ENCODE measurements around the gene TLX3. TPM values are rescaled to one million over a fixed set of nuclear protein-coding genes. Genes with fewer than 3 reads are reported as not detected.
A peak's percentile ranks its signal among the peaks of the same experiment; 100 is the strongest.
"Not testable (repeated sequence)": the region's sequence is repeated elsewhere in the genome, so short reads cannot be mapped to it uniquely, and the experiment has no call there.

The TLX3 gene
- total RNA-seq, 1 donor, result not detected

DNA sequence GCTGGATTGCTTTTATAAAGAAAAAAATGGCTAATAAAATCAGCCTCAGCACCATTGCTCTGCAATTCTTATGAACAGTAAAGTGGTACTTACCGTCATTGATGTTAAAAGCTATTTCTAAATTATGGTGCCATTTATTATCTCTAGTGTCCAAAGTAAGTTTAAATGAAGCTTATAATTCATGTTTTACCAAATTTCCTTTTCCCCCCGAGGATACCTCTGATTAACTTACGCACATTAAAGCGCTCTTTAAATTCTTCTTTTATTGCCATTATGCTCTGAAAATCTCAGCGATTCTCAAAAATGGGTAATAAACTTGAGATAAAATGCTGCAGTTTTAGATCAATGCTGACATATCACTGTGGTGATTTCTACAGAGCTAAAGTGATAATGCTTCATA, 13.5 kb downstream of the TLX3 start:
- no peak for DNase-seq (ENCODE audit: low read depth in 2 of 3, low spot score in 2 of 3)

DNA sequence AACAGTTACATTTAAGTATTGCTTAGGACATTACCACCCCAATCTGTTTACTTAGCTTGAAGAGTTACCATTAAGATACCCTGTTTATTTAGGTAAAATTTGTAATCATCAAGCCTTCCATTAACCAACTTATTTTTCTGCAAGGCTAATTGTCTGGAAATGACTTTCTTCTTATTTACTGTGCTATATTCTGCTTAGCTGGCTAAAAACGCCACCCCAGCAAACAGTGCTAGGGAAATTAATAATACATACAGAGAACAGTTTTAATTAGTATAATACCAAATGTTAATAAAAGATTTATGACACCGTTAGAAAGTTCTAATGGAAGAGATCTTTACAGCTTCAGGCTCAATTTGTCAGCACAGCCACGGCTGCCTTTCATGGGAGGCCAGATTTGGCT, 14.0 kb downstream of the TLX3 start:
- DNase-seq (ENCODE audit: low read depth in 2 of 3, low spot score in 2 of 3), result no peak

GRCh38 chr5:171323806-171324632, 15.0 kb downstream of the TLX3 start:
- DNase-seq (ENCODE audit: low read depth in 2 of 3, low spot score in 2 of 3), result no peak

DNA sequence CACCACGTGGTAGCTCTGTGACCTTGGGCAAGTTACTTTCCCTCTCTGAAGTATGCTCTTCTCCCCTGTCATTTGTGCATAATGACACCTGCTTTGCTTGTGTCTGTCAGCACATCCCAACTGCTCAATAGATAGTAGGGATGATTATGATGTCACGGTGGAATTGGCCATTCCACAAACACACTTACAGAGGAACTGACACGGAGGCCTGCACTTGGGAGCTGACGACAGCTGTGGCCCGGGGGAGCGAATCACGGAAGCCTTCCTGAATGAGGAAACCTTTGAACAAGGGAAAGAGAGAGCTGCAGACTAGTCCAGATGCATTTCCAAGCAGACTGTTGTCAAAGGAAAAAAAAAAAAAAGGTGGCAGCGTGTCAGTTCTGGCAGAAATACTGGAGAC, 21.0 kb downstream of the TLX3 start:
- no peak for DNase-seq (ENCODE audit: low read depth in 2 of 3, low spot score in 2 of 3)

DNA sequence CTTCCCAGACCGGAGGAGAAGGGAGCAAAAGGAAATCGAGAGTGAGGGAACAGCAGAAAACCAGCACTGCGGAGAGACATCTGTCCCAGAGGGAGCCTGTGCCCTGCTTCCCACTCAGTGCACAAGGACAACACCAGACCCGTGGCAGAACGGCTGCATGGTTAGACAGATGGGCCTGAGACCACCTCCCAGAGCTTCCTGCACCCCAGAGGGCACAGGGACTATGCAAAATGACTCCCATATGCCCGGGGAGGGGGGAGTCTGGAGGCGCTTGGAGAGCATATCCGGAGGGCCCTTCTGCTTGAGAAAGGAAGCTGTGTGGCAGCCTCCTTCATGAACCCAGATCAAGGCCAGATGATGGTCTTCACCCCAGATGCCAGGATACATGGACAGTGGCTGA, 26.6 kb downstream of the TLX3 start:
- no peak for DNase-seq (ENCODE audit: low read depth in 2 of 3, low spot score in 2 of 3)

GRCh38 chr5:171336521-171337209, 27.6 kb downstream of the TLX3 start:
- peak in 2 of 3 donors; percentile 49 to 68 for DNase-seq (ENCODE audit: low read depth in 2 of 3, low spot score in 2 of 3)

DNA sequence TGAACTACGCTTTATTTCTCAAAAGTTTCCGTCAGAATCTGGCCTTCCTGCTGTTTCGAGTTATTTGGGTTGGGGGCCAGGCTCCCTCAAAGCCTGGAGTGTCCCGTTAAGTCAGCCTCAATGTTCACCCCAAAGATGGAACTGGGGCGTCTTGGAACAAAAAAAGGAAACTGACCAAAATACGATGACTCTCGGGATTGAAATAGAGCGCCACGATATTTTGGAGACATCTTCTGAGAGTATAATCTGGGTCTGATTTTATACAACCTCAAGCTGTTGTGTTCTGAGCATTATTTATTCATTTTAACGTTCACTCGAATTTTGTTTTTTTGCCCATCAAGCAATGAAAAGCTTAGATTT, 28.1 kb downstream of the TLX3 start:
- no peak for DNase-seq (ENCODE audit: low read depth in 2 of 3, low spot score in 2 of 3)

DNA sequence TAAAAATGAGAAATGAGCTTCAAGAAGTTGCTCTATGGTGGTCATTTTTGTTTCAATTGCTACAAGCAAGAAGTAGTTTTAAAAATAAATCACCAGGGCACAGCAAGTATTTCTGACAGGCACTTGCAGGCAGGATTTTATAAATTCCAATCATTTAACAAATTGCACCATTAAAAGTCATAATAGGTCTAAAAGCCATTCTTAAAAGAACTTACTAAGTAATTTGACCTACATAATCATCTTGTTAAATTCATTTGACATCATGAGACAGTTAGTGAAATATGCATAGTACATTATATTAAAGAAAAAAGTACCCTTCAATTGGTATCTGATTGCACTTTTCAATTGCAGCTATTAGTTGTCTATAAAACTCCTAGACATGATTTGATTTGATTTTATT, 31.0 kb downstream of the TLX3 start:
- no peak for DNase-seq (ENCODE audit: low read depth in 2 of 3, low spot score in 2 of 3)

DNA sequence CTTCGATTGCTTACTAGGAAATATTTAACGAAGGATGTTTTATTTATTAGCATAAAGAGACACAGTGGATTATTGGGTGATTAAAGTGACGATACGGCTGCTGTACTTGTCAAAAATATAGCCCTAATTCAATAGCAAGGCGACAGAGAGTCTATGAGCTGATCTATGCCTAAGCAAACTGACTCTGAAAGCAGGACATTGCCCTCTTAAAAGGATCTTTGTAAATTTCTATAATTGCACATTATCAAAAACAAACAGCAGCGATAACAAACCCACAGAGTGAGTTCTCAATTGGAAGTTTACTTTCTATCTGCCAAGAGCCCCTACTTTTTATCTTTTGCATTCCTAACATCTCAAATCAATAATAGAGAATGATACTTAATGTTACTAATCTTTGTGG, 31.4 kb downstream of the TLX3 start:
- no peak for DNase-seq (ENCODE audit: low read depth in 2 of 3, low spot score in 2 of 3)

- DNase-seq (ENCODE audit: low read depth in 2 of 3, low spot score in 2 of 3), result peak in 2 of 3 donors; percentile 51 to 79
Measured at GRCh38 chr5:171342362-171343111, 33.5 kb downstream of the TLX3 start.

DNA sequence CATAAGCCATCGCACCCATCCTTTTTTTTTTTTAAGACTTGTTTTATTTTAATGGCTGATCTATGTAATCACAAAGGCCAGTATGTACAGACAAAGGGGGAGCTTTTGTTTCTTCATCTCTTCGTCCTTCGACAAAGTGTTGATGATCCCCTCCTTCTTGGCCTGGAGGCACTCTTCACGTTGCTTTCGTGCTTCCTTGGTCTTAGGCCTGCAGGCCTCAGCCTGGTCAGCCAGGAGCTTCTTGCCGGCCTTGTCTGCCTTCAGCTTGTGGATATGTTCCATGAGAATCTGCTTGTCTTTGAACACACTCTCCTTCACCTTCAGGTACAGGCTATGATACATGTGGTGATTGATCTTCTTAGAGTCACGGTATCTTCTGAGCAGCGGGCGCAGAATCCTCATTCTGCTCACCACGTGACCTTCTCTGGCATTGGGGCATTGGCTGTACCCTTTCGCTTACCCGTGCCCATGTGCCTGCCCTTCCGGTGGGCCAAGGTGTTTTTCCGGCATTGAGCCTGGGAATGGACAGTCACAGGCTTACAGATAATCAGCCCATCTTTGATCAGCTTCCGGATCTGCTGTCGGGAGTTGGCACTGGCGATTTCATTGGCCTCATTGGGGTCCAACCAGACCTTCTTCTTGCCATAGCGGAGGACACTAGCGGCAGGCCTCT, 36.0 kb downstream of the TLX3 start:
- DNase-seq (ENCODE audit: low read depth in 2 of 3, low spot score in 2 of 3), result no peak

GRCh38 chr5:171351536-171352073, 42.6 kb downstream of the TLX3 start:
- DNase-seq (ENCODE audit: low read depth in 2 of 3, low spot score in 2 of 3), result no peak

DNA sequence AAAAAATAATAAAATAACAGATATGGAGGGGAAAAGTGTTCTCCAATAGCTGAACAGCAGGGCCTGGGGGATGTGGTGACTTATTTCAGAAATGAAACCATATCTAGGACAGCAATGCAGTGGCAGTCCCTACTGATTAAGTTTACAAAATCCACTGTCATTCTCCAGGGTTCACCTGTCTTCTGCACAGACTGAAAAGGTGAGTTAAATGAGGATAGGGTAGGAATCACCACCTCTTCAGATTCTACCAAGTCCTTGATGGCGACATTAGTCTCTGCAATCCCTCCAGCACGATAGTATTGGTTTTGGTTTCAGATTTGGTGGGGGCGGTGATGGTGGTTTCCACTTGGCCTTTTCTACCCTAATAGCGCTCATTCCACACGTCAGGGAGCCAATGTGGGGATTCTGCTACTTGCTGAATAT, 46.3 kb downstream of the TLX3 start:
- no peak for DNase-seq (ENCODE audit: low read depth in 2 of 3, low spot score in 2 of 3)

GRCh38 chr5:171357843-171358242, 48.8 kb downstream of the TLX3 start:
- no peak for DNase-seq (ENCODE audit: low read depth in 2 of 3, low spot score in 2 of 3)

DNA sequence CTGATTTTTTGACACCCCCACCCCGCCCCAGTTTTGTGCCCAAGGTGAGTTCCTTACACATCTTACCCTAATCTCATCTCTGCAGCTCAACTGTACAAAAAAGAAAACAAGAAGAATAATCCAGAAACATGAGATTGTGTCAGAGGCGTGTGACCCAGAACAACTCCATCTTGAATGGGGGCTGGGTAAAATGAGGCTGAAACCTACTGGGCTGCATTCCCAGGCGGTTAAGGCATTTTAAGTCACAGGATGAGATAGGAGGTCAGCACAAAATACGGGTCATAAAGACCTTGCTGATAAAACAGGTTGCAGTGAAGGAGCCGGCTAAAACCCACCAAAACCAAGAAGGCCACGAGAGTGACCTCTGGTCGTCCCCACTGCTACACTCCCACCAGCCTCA, 52.1 kb downstream of the TLX3 start:
- not testable (repeated sequence) for DNase-seq (ENCODE audit: low read depth in 2 of 3, low spot score in 2 of 3)

Small RNA genes lying within 50 kb of the gene (small RNA-seq; reads per million reads assigned to genes)
- not detected for gene AC091980.1
- gene RN7SL339P, result not detected

Other genes starting within 250 kb of the TLX3 start
- gene NPM1, start 78.6 kb downstream of the TLX3 start, total RNA-seq, result 592 TPM
- gene FGF18, start 110.4 kb downstream of the TLX3 start, total RNA-seq, result 0.54 TPM

Data from hematopoietic multipotent progenitor cell (in vitro differentiated cells).